ENCODE data around the gene LURAP1L. TPM values are rescaled to one million over a fixed set of nuclear protein-coding genes. Genes with fewer than 3 reads are reported as not detected.

The LURAP1L gene
- total and polyA plus RNA-seq, 3 donors from 2014 or later: 0.31 to 3.0 (median 0.74) TPM

DNA sequence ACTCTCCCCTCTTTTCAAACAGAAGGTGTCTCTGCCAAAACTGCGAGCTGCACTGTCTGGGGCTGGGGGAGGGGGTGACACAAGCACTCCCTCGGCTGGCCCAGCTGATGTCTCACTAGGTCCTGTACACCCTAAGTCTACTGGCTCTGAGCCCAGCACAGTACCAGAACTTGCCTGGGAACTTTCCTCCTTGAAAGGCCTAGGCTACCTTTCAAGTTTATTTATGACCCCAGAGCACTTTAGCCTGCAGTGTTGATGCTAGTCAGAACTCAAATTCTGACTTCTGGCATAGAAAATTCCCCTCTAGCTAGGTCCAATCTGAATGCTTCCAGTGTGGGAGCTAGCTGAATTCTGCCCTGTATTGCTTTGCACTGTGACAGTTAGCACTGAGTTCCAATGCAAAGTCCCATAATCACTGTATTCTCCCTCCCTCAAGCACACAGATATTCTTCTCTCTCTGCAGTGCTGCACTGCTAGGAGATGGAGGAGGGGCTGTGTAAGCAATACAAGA, 10.5 kb downstream of the LURAP1L start:
- Histone ChIP-seq H3K27ac (no peak overlapping the region), H3K4me3 (no peak overlapping the region), H3K36me3 (ENCODE audit: low read depth, missing control alignments) (no peaks in the 10 kb centered on the region), H3K4me1 (no peaks in the 10 kb centered on the region), H3K27me3 (no peaks in the 10 kb centered on the region), H3K9me3 (no peaks in the 10 kb centered on the region)
- TF ChIP-seq POLR2A (IDR thresholded peaks at IDR 0.05): no peak
- TF ChIP-seq, protein P1, sequence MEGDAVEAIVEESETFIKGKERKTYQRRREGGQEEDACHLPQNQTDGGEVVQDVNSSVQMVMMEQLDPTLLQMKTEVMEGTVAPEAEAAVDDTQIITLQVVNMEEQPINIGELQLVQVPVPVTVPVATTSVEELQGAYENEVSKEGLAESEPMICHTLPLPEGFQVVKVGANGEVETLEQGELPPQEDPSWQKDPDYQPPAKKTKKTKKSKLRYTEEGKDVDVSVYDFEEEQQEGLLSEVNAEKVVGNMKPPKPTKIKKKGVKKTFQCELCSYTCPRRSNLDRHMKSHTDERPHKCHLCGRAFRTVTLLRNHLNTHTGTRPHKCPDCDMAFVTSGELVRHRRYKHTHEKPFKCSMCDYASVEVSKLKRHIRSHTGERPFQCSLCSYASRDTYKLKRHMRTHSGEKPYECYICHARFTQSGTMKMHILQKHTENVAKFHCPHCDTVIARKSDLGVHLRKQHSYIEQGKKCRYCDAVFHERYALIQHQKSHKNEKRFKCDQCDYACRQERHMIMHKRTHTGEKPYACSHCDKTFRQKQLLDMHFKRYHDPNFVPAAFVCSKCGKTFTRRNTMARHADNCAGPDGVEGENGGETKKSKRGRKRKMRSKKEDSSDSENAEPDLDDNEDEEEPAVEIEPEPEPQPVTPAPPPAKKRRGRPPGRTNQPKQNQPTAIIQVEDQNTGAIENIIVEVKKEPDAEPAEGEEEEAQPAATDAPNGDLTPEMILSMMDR (IDR thresholded peaks at IDR 0.05): no peak
- no peak for DNase-seq
- intact Hi-C loops (cut with DNase I; ENCODE audit: low total_unique reads): no loop called here
- 41 to 71% methylated on average over 2 of the region's 2 CpGs for WGBS, 2 donors

DNA sequence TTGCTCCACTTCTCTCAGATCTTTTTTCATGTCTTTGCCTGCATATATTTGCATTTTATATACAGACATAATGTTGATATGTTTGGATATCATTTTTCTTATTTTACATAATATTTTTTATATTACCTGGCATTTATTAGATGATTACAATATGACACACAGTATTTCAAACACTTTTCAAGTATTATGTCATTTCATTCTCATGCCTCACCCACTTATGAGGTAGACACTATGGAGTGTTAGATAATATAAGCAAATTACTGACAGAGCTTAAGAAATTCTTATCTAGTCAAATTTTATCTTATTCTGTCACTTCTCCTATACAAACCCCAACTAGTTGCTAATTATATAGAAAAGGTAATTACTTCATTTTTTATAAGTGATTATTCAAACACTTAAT, 11.1 kb downstream of the LURAP1L start:
- H3K27me3 ChIP-seq: no peaks in the 10 kb centered on the region
- intact Hi-C loops (cut with DNase I; ENCODE audit: low total_unique reads): no loop called here
- TF ChIP-seq, protein P1 (IDR thresholded peaks at IDR 0.05): no peak
- TF ChIP-seq POLR2A (IDR thresholded peaks at IDR 0.05): no peak
- H3K27ac ChIP-seq: no peak overlapping the region
- H3K4me3 ChIP-seq: no peak overlapping the region
- no peaks in the 10 kb centered on the region for H3K9me3 ChIP-seq
- H3K36me3 ChIP-seq (ENCODE audit: low read depth, missing control alignments): no peaks in the 10 kb centered on the region
- DNase-seq: no peak
- H3K4me1 ChIP-seq: no peaks in the 10 kb centered on the region

DNA sequence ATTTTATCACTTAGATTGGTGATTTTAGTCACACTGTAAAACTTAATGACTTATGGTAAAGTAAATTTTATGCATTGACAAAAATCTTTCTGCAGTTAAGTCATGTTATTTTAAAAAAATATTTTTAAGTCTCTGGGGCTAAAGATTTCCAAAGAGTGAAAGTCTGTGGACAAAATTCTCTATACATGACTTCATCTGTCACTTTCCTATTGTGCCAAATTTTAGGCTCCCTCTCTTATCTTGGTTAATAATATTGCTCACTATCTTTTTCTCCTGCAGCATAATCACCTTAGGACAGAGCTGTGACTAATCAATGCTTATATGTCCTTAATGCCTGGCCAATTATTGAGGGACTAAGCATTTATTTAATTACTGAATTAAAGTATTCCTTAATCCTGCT, 15.2 kb downstream of the LURAP1L start:
- H3K27ac ChIP-seq: no peak overlapping the region
- intact Hi-C loops (cut with DNase I; ENCODE audit: low total_unique reads): no loop called here
- H3K4me1 ChIP-seq: no peaks in the 10 kb centered on the region
- no peak for DNase-seq
- no peaks in the 10 kb centered on the region for H3K27me3 ChIP-seq
- H3K4me3 ChIP-seq: no peak overlapping the region
- no peaks in the 10 kb centered on the region for H3K36me3 ChIP-seq (ENCODE audit: low read depth, missing control alignments)
- TF ChIP-seq, protein P1 (IDR thresholded peaks at IDR 0.05): no peak
- TF ChIP-seq POLR2A (IDR thresholded peaks at IDR 0.05): no peak
- H3K9me3 ChIP-seq: no peaks in the 10 kb centered on the region

DNA sequence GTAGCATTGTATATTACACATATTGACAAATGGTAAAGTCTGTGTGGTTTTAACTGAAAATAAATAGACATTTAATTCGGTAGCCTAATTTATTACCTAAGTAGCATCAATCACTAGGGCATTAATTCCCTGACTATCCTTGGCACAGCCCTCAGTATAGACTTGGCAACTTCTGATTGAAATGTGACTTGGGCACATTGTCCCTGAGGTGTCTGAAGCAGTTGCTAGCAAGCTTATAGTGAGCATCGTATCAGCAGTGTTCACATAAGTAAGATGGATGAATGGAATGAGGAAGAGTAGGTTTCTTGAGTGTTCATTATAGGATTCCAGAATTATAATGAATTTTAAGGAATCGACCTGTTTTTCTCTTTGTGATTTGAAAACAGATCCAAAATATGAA, 16.1 kb downstream of the LURAP1L start:
- no peak for DNase-seq
- intact Hi-C loops (cut with DNase I; ENCODE audit: low total_unique reads): no loop called here
- WGBS, 2 donors: 83 to 86% methylated on average over 3 of the region's 3 CpGs
- Histone ChIP-seq H3K4me3 (no peak overlapping the region), H3K27me3 (no peaks in the 10 kb centered on the region), H3K4me1 (no peaks in the 10 kb centered on the region), H3K9me3 (no peaks in the 10 kb centered on the region), H3K36me3 (ENCODE audit: low read depth, missing control alignments) (no peaks in the 10 kb centered on the region), H3K27ac (no peak overlapping the region)
- TF ChIP-seq, protein P1 (IDR thresholded peaks at IDR 0.05): no peak
- no peak for TF ChIP-seq POLR2A (IDR thresholded peaks at IDR 0.05)

DNA sequence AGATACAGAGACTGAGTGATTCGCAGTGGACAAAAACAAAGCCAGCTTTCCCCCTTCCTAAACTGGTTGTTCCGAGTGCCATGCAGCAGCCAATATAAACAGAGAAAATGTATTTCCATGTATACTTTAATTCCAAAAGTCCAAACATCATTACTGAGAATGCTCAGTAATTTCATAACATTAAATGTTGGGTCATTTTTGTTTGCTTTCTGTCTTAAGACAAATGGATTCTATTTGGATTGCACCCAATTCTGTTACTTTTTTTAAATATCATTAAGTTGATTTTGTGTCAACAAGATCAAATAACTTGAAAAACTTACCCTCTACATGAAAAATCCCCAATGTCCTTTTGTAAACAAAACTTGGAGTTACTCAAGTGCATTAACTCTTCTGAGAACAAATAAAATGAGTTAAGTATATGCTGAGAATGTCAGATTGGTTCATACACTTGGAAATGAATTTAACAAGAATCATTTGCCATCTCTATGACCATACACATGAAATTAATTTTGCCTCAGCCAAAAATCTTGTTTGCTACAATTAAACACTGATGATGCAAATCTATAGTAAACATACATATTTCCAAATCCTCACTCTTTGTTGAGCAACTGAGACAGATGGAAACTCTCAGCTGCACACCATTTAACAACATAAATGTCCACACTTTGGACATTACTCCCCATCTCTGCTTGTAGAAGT, 19.4 kb downstream of the LURAP1L start:
- TF ChIP-seq, protein P1 (IDR thresholded peaks at IDR 0.05): no peak
- no peak for TF ChIP-seq POLR2A (IDR thresholded peaks at IDR 0.05)
- Histone ChIP-seq H3K4me3 (no peak overlapping the region), H3K27ac (no peak overlapping the region), H3K9me3 (no peaks in the 10 kb centered on the region), H3K4me1 (no peaks in the 10 kb centered on the region), H3K27me3 (no peaks in the 10 kb centered on the region), H3K36me3 (ENCODE audit: low read depth, missing control alignments) (no peaks in the 10 kb centered on the region)
- intact Hi-C loops (cut with DNase I; ENCODE audit: low total_unique reads): no loop called here
- DNase-seq: no peak
- 62 to 64% methylated on average over 2 of the region's 2 CpGs for WGBS, 2 donors
